Gastrocnemius medialis (tissue), 4 donors: ENCODE data around the gene TTLL10.

Experiments
- POLR2A ChIP-seq, 2 donors: fragments of 450-650 bp; IDR thresholded peaks; one replicate each; pipeline ENCODE4 v1.6.1; 2017; ENCODE audit warnings: antibody characterized with exemption in 2 of 2, mild to moderate bottlenecking in 2 of 2, moderate library complexity in 2 of 2
- TF ChIP-seq, protein P1 (sequence below), 5 experiments: fragments of 450-650 bp in 3 of 5; fragments of 200-600 bp in 2 of 5; sonication (generic) in 2 of 5; IDR thresholded peaks in 4 of 5; conservative IDR thresholded peaks in 1 of 5; 1 replicate in 4 of 5; 2 replicates in 1 of 5; pipeline ENCODE4 v1.5.1; 2016 to 2019; ENCODE audit warnings: antibody characterized with exemption in 5 of 5, mild to moderate bottlenecking in 3 of 5, moderate library complexity in 3 of 5

DNA sequence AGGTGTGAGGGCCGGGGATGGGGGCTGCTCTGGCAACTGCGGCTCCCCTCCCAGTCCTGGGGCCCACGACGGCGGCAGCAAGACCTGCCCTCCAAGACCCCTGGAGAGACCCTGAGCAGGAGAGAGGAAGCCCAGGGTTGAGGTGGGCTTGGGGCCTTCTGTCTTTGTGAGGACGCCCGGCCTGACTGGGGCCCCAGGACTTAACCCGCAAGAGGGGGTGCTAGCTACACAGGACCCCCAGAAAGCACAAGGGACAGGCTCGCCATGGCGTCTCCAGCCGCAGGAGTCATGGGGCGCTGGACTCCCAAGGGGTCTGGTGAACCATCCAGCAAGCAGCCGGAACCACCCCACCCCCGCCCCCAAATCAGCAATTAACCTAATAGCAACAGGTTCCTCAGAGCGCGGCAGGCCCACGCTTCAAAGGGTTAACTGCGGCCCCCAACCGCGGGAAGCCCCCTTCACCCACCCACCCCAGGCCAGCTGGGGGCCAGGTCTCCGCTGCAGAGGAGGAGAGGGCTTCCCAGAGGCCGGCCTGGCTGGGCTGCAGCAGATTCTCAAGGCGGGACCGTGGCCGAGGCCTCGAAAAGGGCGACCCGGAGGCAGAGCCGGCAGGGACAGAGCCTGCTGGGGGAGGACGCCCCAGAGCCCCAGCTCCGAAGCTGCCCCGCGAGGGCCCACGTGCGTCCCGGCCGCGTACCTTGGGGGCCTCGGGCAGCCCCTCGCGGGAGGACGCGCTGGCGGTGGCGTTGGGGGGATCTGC, 72.3 kb downstream of the TTLL10 start:
- TF ChIP-seq, protein P1, sequence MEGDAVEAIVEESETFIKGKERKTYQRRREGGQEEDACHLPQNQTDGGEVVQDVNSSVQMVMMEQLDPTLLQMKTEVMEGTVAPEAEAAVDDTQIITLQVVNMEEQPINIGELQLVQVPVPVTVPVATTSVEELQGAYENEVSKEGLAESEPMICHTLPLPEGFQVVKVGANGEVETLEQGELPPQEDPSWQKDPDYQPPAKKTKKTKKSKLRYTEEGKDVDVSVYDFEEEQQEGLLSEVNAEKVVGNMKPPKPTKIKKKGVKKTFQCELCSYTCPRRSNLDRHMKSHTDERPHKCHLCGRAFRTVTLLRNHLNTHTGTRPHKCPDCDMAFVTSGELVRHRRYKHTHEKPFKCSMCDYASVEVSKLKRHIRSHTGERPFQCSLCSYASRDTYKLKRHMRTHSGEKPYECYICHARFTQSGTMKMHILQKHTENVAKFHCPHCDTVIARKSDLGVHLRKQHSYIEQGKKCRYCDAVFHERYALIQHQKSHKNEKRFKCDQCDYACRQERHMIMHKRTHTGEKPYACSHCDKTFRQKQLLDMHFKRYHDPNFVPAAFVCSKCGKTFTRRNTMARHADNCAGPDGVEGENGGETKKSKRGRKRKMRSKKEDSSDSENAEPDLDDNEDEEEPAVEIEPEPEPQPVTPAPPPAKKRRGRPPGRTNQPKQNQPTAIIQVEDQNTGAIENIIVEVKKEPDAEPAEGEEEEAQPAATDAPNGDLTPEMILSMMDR (IDR thresholded peaks at IDR 0.05 in 4 of 5, conservative IDR thresholded peaks at IDR 0.05 in 1 of 5): no peak
- TF ChIP-seq POLR2A (IDR thresholded peaks at IDR 0.05): no peak
